Fibroblast of skin of left quadriceps (primary cell): ENCODE results near the gene SKAP2.

ENCODE experiments used
- DNase-seq, 2 experiments: peaks; one replicate each; pipeline ENCODE4 v3.0.0-alpha.2; 2013; ENCODE audit warnings: low read depth in 2 of 2

SKAP2 gene

DNA sequence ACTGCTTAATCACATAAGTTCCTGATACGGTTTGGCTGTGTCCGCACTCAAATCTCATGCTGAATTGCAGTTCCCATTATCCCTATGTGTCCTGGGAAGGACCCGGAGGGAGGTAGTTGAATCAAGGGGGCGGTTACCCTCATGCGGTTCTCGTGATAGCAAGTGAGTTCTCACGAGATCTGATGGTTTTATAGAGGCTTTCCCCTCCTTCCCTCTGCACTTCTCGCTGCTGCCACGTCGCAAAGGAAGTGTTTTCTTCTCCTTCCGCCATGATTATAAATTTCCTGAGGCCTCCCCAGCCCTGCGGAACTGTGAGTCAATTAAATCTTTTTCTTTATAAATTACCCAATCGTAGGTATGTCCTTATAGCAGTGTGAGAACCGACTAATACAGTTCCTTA is 226.2 kb downstream of the SKAP2 start:
- no peak for DNase-seq

DNA sequence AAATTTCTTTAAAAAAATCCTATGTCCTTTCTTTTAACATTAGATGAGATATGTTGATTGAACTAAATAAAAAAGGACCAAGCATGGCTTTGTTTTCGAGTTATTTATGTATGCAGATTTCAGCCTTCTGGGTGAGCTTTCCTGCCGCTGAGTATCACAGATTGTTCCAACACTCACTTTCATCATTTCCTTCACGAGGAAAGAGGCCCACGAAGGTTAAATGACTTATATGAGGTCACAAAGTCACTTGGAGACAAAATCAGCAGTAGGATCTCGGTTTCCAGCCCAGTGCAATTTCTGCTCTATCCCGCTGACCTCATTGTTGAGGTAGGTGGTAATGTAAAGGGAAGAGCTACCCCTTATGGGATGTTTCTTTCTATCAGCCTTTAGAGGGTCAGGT is 226.8 kb downstream of the SKAP2 start:
- DNase-seq: no peak

DNA sequence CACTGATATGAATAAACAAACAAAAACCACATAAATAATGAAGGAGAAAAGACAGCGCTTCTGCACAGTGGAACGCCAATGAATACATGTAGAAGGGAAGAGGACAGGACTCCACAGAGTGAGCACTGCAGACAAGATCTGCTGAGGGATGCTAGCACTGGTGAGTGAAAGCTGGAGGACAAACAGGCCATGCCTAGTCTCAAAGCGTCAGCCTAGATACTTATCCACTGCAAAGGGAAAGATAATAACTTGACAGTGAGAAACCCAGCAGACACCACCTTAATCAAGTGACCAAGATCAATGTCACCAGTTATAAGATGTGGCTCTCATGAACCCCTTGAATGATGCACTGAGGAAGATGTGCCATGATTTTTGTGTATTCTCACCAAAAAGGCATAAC is 227.6 kb downstream of the SKAP2 start:
- no peak for DNase-seq

DNA sequence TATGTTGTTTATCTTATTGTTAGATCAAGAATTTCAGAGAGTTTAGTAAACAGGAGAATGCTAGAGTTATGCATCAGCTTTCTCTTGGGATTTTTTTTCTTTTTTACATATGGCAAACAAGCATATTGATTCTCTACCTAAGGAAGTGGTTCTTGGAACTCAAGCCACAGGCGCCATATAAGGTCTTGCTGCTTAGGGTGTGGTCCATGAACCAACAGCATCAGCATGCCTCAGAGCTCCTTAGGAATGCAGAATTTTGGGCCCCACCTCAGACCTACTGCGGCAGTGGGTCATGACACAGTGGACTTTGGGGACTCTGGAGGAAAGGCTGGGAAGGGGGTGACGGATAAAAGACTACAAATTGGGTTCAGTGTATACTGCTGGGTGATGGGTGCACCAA is 230.8 kb downstream of the SKAP2 start:
- no peak for DNase-seq

DNA sequence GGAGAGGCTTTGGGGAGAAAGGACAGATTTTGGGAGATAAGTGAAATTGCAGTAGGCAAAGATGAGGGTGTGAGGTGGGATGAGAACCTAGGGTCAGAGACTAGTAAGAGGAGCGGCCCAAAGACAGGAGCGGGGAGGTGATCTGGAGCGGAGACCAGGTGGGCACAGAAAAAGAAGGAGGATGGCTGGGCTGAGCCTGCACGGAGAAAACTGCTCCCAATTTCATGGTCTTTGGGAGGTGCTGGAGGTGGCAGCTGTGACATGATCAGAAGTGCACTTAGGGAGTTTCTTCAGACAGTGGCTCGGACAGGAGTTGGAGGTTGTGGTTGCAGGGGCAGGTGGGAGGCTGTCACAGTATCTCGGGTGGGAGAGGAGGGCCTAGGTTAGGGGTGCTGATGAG is 232.8 kb downstream of the SKAP2 start:
- no peak for DNase-seq

DNA sequence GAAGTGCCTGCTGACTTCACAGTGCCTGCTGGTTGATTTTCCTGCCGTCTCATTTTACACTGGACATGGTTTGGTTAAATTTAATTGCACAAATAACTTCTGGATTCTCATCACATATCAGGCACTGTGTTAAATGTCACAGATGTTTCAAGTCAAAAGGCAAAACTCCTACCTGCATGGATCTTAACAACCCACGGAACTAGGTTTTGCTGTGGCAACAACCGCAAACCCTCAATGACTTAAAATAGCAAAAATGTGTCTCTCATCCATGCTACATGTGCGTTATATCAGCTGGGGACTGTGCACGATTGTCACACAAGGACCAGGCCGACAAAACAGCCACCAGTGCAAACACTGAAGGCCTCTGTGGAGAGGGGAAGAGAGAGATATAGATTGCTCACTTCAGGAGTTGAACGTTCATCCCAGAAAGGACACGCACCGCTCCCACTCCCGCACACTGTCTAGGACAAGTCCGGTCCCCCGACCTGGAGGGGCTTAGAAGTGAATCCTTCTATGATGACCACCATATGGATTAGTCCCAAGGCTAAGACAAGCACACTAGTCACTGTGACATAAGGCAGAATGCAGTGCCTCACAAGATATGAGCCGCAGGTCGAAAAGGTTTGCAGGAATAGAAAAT is 233.3 kb downstream of the SKAP2 start:
- DNase-seq: no peak

DNA sequence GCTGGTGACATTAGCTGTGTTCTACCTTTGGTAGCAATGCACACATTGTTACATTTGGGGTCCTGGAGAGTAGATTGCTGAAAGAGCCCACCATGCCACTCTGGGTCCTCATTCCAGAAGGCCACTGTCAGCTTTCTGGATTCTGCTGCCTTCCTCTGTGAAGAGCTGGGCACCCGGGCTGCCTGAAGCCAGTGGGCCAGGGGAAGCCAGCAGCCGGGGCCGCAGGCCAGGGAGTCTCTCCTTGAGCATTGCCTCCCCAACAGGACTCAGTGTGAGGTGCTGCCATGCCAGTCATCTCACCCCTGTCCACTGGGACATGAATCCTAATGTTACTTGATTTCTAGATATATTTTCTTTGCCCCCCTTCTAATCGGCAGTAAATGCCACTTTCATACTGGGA is 234.0 kb downstream of the SKAP2 start:
- no peak for DNase-seq

DNA sequence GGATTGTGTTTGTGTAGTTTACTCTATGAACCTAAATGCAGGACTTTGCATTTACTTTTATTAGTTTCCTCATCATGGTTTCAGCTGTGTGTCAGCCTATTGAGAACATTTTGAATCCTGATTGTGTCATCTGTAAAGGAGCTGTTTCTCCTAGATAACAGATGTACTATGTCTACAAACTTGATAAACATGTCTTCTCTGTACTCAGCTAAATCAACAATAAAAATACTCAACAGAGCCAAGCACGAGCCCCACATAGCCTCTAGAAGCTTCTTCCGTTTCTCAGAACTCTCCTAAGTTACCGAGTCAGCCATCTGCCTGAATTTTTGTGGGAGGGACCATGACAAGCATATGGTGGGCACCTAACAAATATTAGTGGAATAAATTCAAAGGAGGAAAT is 234.7 kb downstream of the SKAP2 start:
- DNase-seq: no peak

DNA sequence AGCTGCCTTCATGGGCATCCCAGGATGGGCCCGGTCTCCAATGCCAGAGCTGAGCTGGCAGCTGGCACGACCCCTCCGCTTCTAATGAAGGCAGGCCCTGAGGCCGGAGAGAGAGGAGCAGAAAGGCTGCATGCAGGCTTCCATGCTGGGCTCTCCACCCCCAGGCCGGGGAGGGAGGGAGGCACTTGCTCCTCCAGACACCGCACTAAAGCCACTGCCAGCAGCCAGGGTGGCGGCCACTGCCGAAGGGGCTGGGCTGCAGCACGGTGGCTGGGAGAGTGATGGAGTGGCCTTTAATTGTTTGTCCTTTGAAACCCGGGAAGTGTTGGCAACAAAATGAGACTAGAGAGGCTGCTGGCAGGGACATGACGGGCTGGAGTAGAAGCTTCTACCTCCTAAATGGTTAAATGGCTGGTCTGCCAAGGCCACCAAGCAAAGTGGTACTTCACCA is 236.5 kb downstream of the SKAP2 start:
- DNase-seq: no peak

DNA sequence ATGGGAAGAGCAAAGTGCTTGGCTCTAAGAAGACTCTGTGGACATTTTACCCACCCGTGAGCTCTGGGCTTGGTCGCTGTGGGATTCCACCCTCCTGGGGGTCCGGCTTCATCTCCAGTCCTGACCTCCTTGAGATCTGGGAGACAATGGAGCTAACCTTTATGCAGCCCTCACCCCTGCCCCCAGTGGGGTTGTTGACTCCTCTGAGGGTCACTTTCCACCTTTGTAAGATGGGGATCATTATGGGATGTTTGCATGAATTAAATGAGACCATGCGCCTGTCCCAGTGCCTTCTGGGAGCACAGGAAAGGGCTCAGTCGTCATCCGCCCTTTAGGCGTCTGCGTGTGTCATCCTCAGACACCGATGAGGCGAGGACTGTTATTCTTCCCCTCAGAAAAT is 237.2 kb downstream of the SKAP2 start:
- no peak for DNase-seq

DNA sequence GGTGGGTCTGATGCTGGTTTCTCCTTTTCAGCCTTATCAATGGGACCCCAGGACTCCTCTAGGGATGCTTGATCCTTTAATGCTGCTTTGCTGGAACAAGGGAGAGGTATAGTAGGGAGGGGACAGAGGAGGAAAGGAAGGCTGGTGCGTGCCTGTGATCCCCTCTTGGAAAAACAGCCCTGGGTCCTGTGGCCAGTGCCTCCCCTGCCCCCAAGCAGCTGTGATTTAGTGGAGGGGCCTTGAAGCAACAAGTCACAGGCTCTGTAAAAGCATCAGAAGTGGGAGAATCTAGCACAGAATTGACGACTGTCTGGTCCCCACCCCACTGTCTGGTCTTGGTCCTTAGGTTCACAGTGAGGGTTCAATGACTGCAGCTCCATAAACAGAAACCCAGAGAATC is 237.7 kb downstream of the SKAP2 start:
- no peak for DNase-seq

DNA sequence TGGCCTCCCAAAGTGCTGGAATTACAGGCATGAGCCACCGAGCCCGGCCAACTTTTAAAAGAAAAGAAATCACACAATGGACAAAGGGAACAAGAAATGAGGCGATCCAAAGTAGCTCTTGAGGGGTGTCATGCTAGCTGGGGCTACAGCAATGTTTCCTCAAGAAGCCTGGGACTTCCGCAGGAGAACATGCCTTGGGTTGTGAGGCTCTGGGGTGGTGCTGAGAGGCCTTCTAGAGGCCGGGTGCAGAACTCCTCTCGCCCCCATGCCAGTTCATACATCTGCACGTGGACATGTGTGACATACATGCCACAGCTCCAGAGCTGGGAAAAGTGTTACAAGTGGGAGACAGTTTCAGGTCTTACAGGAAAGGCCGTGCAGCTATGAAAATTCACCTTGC is 238.2 kb downstream of the SKAP2 start:
- DNase-seq: no peak

DNA sequence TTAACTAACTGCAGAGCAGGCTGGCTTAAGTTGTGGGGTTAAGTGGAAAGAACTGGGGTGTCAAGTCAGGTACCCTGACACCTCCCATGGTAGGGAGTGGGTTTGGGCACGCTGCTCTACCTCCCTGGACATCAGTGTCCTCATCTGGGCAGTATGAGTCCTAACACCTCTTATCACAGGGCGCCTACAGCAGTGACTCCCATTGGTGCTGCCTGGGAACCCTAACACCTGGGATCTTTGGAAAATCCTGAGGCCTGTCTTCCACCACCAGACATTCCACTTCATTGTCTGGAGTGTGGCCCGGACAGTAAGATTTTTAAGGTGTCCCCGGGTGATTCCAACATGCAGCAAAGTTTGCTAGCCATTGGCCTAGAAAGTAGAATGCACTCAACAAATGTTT is 239.1 kb downstream of the SKAP2 start:
- no peak for DNase-seq

DNA sequence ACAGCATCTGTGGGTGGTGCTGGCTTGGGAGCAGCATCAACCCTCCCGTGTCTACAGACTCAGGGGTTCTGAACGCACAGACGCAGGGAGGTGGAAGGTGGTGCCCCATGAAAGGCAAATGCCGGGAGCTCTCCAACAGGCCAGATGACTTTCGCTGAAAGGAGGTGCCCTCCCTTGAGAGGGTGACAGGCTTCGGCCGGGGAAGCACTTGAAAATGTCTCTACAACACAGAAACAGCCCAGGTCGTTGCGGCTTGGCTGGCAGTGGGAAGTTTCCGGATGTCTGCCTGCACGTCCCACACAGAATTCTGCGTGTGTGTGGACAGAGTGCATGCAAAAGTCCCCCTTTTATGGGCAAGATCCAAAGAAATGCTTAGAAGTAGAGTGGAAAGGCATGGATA is 239.6 kb downstream of the SKAP2 start:
- no peak for DNase-seq

DNA sequence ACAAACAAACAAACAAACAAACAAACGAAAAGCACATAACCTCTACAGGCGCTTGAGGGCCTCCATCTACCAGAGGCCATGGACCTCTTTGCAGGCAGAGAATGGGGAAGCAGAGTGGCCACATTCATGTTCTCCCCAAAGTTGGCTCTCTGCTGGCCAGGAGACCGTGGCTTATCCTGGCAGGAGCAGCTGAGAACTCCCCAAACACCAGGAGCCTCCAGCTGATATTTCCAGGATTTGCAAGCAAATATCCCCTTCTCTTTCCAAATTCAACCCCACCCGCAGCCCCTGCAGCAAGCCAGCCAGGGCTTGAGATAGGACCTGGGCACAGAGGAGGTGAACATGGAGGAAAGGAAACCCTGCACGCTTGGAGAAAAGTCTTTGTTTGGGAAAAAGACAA is 240.0 kb downstream of the SKAP2 start:
- DNase-seq: no peak

DNA sequence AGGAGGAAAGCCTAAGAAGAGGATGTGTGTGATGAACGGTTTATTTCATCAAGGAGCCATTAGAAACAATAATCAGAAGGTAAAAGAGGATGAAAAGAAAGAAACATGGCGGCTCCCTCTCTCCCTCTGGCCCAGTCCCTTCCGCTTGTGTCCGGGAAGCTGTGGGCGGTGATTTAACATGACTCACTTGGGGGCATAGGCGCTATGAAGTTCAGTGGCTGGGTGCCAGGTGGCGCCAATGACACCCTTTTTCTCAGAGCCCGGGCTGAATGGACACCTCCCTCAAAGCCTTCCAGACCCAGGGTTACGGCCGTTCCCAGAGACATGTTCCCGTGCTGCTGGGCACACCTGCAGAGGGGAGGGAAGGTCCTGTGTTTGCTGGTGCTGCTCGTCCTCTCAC is 244.0 kb downstream of the SKAP2 start:
- DNase-seq: no peak

DNA sequence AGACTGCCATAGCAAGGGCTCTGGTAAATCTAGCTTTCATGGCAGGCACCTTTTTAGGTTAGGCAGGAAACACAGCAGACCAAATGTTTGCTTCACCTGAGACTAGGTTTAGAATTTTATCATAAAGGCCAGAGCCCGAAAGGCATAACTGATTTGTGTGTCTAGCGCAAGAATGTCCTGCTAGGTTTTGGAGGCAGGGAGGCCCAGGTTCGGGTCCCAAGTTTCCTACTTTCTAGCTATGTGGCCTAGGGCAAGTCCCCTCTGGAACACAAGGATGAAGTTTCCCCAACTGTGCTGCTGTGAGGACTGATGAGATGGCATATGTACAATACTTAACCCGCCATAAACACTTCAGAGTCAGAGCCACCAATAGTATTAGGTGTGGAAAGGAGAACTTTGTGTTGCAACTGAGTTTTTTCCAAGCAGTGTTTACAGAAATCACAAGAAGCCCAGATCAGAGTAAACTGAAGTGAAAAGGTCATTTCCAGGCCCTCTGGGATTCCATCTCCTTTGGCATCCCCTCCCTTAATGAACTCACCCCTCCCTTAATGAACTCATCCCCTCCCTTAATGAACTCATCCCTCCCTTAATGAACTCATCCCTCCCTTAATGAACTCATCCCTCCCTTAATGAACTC is 244.9 kb downstream of the SKAP2 start:
- DNase-seq: no peak

DNA sequence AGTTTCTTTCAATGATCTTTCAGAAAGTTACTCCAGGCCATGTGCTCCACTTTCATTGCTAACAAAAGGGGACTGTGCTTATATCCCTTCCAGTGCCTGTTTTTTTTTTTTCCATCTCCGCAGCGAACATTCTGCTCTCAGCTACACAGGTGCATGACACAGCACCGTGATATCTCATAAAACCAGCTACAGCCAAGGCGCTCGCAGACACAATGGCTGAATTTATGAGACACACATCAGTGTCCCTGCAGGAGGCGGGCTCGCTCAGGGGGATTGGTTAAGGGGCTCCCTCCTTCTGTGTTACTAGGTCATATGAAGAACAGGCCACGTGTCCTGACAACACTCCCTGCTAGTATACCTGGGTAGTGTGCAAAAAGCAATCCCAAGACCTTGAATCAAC is 245.5 kb downstream of the SKAP2 start:
- DNase-seq: no peak

DNA sequence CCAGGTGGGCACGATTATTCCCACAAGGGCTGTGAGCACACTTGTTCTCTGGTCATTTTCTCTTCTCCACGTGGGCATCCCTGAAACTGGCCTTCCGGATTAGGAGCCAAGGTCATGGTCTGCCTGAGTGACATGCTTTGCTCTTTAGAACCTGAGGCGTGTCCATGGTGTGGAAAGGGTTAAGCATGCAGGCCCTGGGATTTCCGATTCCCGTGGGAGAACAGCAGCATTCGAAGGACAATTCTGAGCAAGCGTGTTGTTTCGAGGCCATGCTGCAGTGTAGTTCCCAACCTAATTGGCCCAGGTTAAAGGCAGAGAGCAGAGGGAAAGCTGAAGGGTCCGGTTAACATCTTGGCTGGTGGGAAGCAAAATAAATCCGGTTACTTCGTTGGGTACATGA is 245.9 kb downstream of the SKAP2 start:
- no peak for DNase-seq
